K562 (cell line): ENCODE data around the gene PCSK5.

Experiments
- CREB1 ChIP-seq, 2 experiments: sonication (generic) in 1 of 2; formaldehyde crosslinking in 1 of 2; IDR thresholded peaks; 2 replicates each; pipeline versions ENCODE4 v1.6.1 to v1.8.0; 2012 to 2022; ENCODE audit warnings: inconsistent platforms in 1 of 2, mild to moderate bottlenecking in 1 of 2, missing genetic modification reagents in 1 of 2, moderate library complexity in 1 of 2
- CTCF ChIP-seq, 3 experiments: IDR thresholded peaks in 2 of 3; conservative IDR thresholded peaks in 1 of 3; 2 replicates each; pipeline ENCODE4 v1.5.1; 2011 to 2012; ENCODE audit warnings: low read length in 3 of 3, mild to moderate bottlenecking in 3 of 3, control low read depth in 2 of 3, improper control_type of control experiment in 1 of 3, inconsistent platforms in 1 of 3, low read depth in 1 of 3, mixed read lengths in 1 of 3, moderate library complexity in 1 of 3; ENCODE audit not compliant: insufficient read depth in 2 of 3
- MAZ ChIP-seq, 2 experiments: fragments of 450-650 bp in 1 of 2; sonication (generic) in 1 of 2; formaldehyde crosslinking; IDR thresholded peaks in 1 of 2; conservative IDR thresholded peaks in 1 of 2; 2 replicates each; pipeline versions ENCODE4 v1.4.0 to v1.5.0; 2020; ENCODE audit warnings: mild to moderate bottlenecking in 1 of 2, missing genetic modification reagents in 1 of 2
- NCOR1 ChIP-seq: fragments of 450-650 bp; IDR thresholded peaks from 2 replicates; pipeline ENCODE4 v1.6.1; 2016; ENCODE audit warnings: mild to moderate bottlenecking, moderate library complexity
- PREB ChIP-seq: sonication (generic); formaldehyde crosslinking; IDR thresholded peaks from 2 replicates; pipeline ENCODE4 v1.8.1; 2023; ENCODE audit warnings: mild to moderate bottlenecking, missing genetic modification reagents
- RBBP5 ChIP-seq: fragments of 200-600 bp; sonication (generic); IDR thresholded peaks from 2 replicates; pipeline ENCODE4 v1.6.1; 2012; ENCODE audit warnings: borderline replicate concordance, mild to moderate bottlenecking, low read length, control low read depth, inconsistent platforms; ENCODE audit not compliant: insufficient read depth, poor library complexity, severe bottlenecking
- SMARCB1 ChIP-seq: IDR thresholded peaks from 2 replicates; pipeline ENCODE4 v1.6.1; 2011; ENCODE audit warnings: improper control_type of control experiment, low read depth; ENCODE audit not compliant: insufficient read length
- SNRNP70 ChIP-seq: fragments of 200-400 bp; formaldehyde crosslinking; optimal IDR thresholded peaks from 2 replicates; pipeline ENCODE3; 2017; ENCODE audit warnings: low read depth, low read length
- SRF ChIP-seq, 2 experiments: fragments of 250-450, 450-650 bp in 1 of 2; sonication (Bioruptor Pico) in 1 of 2; sonication (generic) in 1 of 2; formaldehyde crosslinking; IDR thresholded peaks; 2 replicates each; pipeline versions ENCODE4 v1.5.0 to v1.5.1; 2020 to 2022; ENCODE audit warnings: mild to moderate bottlenecking in 1 of 2, missing genetic modification reagents in 1 of 2
- TAF1 ChIP-seq: IDR thresholded peaks from 2 replicates; pipeline ENCODE4 v1.6.1; 2011; ENCODE audit warnings: mild to moderate bottlenecking, low read length, moderate library complexity; ENCODE audit not compliant: insufficient read depth, control insufficient read depth, severe bottlenecking; ENCODE audit errors: extremely low read depth
- TFE3 ChIP-seq: fragments of 450-650 bp; formaldehyde crosslinking; IDR thresholded peaks from 2 replicates; pipeline ENCODE4 v1.4.0; 2020; ENCODE audit warnings: mild to moderate bottlenecking, mixed read lengths
- ZC3H4 ChIP-seq: sonication (generic); formaldehyde crosslinking; IDR thresholded peaks from 2 replicates; pipeline ENCODE4 v1.9.0; 2021; ENCODE audit warnings: missing genetic modification reagents, borderline replicate concordance

- TF ChIP-seq SRF (CRISPR knock-in tag; IDR thresholded peaks at IDR 0.05) (no peak), CREB1 (IDR thresholded peaks at IDR 0.05) (peak; percentile 42; the same call in 1 of the 2 replicates), CREB1 (CRISPR knock-in tag; IDR thresholded peaks at IDR 0.05) (no peak; the same call in 1 of the 2 replicates), CTCF (IDR thresholded peaks at IDR 0.05 in 2 of 3, conservative IDR thresholded peaks at IDR 0.05 in 1 of 3; ENCODE audit: insufficient read depth in 2 of 3, low read depth in 1 of 3, low read length in 3 of 3) (no peak), ZC3H4 (CRISPR knock-in tag) (no peak), TFE3 (CRISPR knock-in tag) (no peak), RBBP5 (no peak), PREB (CRISPR knock-in tag) (no peak), SNRNP70 (no peak), MAZ (CRISPR knock-in tag; conservative IDR thresholded peaks at IDR 0.05 in 1 of 2, IDR thresholded peaks at IDR 0.05 in 1 of 2) (no peak), NCOR1 (peak; percentile 93), SMARCB1 (no peak), TAF1 (no peak)
Observed at GRCh38 chr9:76359365-76359764, 468.9 kb downstream of the PCSK5 start.
